GM18951 (cell line): ENCODE results near the gene SH3BP5L.
"Not testable (repeated sequence)": the region's sequence is repeated elsewhere in the genome, so short reads cannot be mapped to it uniquely, and the experiment has no call there.

ENCODE experiments used
- POLR2A ChIP-seq: IDR thresholded peaks from 4 replicates; pipeline ENCODE4 v1.6.1; 2011; ENCODE audit warnings: mild to moderate bottlenecking; ENCODE audit not compliant: insufficient read length, insufficient read depth; ENCODE audit errors: extremely low read depth
- in situ Hi-C: fragments of 300-500 bp; cut with MboI; formaldehyde crosslinking; loops from one replicate; pipeline ENCODE4 v1.12.0; 2022; ENCODE audit warnings: low sequenced_read_pairs, mixed read lengths, inconsistent platforms; ENCODE audit not compliant: unreplicated experiment

The SH3BP5L gene

DNA sequence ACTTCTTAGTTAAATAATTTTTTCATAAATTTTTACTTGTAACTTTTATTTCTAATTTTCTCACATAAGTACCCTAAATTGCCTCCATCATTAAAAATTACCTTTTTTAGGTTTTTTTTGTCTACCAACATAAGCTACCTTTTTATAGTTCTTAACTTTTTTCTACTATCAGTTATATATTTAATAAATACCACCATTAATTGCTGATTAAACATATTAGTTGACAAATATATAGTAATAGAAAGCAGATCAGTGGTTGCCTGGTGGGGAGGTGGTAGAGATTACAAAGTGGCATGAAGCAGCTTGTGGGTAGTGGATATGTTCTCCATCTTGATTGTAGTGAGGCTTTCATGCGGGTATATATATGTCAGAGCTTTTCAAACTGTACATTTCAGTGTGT, 6.1 kb upstream of the SH3BP5L start:
- TF ChIP-seq POLR2A, result no peak
- in situ Hi-C loops, result no loop called here

DNA sequence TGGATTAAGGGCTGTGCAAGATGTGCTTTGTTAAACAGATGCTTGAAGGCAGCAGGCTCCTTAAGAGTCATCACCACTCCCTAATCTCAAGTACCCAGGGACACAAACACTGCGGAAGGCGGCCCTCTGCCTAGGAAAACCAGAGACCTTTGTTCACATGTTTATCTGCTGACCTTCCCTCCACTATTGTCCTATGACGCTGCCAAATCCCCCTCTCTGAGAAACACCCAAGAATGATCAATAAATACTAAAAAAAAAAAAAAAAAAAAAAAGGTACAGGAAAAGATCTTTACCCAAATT, 5.0 kb upstream of the SH3BP5L start:
- in situ Hi-C loops, result not testable (repeated sequence)

DNA sequence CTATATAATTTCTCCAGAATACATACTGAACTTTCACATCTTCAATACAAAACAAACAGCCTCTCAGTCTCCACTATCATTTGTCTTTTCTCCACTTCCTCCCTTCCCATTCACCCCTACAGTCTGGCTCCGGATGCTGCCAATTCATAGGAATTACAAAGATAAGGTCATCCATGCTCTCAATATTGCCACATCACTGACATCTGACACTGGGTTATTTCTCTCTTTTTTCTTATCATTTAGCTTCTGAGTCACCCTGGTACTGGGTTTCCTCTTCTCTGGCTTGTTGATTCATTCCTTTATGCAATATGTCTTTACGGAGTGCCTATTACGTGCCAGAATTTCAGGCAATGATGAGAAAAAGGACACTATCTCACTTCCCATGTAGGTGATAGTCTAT, 3.1 kb upstream of the SH3BP5L start:
- TF ChIP-seq POLR2A, result no peak
- in situ Hi-C loops, result no loop called here

DNA sequence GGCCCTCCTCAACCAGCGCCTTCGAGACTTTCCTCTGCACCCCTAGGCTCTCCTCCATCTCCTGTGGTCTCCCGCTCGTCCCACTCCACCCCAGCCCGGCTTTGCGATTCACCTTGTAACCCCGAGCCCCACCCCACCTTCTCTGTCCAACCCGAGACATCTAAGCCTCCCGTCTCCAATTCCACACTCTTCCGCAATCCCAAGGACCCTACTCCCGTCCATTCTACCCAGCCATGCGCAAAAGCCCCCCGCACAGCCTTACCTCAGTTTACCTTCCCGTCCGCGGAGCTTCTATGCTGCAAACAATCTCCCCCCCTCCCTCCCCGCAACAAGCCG, 174 bp downstream of the SH3BP5L start:
- peak; percentile 6 for TF ChIP-seq POLR2A
- in situ Hi-C loops, result no loop called here

DNA sequence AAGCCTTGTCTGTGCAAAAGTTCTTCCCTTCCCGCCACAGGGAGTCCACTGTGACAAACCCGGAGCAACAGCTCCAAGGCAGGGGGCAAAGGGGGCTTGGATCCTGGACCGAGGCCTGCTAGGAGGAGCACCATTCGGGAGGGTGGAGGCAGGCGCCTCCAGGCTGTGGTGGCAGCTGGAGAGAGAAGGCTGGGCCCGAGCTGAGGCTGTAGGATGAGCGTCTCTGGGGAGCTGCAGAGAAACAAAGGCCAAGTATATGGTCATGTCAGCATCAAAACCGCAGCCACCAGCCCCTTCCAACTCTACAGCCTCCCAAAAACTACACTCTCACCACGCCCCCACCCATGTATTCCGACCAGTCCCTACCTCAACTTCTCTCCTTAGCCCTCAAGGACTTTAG, 579 bp downstream of the SH3BP5L start:
- in situ Hi-C loops, result no loop called here
- no peak for TF ChIP-seq POLR2A

DNA sequence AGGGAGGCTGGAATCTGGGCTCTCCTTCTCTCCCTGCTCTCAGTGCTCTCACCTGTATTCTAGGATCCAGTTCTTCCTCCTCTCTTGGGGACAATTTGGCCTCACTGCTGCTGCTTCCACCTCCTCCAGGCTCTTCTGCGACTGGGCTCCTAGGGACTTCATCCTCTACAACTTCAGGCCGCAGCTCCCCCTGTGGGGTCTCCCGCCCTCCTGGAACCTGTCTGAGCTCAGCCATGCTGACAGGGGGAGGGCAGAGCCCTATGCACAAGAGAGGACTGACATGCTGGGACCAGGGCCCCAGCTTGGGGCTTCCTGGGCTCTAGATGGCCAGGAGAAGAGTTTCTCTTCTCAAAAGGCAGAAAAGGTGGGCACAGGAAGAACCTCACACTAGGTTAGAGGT, 1.0 kb downstream of the SH3BP5L start:
- in situ Hi-C loops, result no loop called here
- TF ChIP-seq POLR2A, result no peak

DNA sequence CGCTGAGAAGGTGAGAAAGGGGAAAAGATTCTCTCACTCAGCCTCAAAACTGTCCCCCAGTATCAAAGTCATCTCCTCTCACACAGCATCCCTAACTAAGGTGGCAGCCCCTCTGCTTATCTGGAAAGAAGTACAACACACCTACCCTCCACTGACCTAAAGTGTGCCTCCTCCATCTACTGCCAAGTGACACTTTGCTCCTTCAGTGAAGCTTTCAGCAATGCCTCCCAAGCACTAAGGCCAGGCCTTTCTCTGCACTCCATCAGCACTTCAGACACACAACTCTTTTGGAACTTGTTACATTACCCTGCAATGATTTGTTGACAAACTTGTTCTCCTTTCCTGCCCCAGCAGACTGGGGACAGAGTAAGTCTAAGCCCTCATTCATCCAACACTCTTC, 1.4 kb downstream of the SH3BP5L start:
- in situ Hi-C loops, result no loop called here
- TF ChIP-seq POLR2A, result no peak

DNA sequence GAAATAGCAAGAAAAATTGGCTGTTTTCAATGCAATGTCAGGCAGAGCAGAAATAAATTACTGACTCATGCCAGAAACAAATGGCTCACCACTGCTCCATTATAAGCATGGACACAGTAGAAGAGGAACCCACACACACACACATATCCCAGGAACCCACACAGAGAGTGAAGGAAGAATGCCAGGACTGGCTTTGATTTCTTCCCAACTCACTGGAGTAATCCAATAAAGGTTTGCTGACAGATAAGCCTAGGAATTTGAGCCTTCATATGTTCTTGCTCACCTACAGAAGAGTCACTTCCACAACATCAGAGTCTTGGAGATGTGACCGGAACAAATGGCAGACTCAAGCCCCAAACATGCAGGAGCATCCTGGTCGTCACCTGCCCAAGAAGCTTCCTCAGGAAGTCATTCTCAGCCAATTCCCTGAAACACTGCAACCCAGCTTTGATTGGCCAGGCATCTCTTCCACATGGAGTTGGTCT, 2.2 kb downstream of the SH3BP5L start:
- in situ Hi-C loops, result no loop called here

DNA sequence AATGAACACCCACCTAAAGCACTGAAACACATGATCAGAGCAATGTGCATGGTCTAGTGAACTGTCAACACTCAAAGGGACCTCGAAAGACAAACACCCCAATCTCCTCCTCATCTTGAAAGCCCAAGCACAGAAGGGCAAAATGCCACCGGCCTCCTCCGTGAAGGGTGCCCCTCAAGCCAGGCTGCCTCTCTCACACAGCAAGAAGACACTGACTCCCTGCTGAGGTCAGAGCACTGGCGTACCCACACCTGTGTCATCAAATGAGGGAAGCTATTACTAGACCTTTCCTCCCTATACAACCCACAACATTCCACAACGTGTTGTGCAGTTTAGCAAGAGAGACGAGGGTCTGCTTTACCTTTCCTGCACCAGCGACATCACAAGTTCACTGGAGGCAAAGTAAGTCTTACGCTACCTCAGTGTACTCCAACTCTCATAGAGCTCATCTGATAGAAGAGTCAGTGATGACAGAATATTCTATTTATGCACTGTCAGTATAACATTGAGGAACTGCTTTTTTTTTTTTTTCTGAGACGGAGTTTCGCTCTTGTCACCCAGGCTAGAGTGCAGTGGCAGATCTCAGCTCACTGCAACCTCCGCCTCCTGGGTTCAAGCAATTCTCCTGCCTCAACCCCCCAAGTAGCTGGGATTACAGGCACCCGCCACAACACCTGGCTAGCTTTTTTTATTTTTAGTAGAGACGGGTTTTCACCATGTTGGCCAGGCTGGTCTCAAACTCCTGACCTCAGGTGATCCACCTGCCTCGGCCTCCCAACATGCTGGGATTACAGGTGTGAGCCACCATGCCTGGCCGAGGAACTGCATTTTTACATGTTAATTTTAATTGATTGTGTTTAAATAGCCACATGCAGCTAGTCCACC, 3.3 kb downstream of the SH3BP5L start:
- in situ Hi-C loops, result no loop called here
- no peak for TF ChIP-seq POLR2A

More for the DNA sequence above, 2.2 kb downstream of the SH3BP5L start:
- TF ChIP-seq POLR2A, result no peak

DNA sequence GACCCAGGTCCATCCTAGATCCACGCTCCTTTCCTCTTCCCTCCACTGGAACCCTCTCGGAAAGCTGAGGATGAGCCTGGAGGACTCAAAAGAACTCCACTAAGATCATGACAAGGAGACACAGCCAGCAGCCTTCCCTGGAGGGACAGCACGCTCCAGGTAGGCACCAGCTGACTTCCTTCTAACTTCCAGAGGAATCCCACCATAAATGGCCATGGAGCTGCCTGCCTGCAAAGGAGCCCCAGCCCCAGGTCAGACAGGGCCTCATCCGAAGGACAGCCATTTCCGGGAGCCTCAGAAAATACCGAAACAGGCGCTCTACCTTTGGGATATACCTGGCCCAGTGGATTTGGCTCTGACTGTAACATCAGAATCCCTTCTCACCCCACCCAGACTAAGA, 4.1 kb downstream of the SH3BP5L start:
- in situ Hi-C loops, result no loop called here
- TF ChIP-seq POLR2A, result no peak

DNA sequence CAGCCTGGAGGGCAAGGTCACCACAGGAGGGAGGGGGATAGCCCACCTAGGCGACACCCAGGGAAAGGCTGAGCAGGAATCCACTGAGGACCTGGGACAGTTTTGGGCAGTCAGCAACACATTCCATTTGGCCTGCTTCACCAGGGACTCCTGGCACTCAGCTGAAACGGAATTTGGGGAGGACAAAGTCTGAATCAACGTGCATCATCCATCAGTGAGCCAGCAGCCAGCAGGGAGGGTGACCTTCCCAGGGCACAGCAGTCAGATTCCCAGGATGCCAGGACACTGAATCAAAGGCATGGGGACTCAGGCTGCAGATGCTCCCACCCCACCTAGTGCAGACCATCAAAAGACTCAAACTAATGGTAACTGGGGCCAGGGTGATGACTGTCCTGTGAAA, 4.6 kb downstream of the SH3BP5L start:
- no peak for TF ChIP-seq POLR2A
- in situ Hi-C loops, result no loop called here

DNA sequence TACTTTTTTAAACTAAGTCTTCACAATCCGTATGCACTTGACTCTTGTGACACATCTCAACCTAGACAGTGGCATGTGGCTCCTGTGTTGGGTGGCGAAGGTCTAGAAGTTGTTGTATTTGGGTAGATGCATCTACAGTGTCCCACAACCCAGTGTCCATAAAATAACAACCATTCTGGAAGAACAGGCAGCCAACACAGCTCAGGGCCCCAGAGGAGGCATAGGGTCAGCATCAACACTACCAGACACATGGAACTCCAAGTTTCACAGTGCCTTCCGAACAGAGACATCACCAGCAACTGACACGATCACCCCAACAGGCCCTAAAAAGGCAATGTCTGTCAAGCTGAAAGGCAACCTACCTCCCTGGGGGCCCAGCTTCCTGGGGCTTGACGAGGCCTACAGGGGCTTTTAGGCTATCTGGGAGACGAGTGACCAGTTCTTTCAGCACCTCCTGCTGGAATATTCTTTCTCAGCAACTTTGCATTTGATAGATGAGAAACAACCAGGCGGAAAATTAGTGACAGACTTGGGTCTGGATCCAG, 5.6 kb downstream of the SH3BP5L start:
- no peak for TF ChIP-seq POLR2A
- in situ Hi-C loops, result no loop called here

DNA sequence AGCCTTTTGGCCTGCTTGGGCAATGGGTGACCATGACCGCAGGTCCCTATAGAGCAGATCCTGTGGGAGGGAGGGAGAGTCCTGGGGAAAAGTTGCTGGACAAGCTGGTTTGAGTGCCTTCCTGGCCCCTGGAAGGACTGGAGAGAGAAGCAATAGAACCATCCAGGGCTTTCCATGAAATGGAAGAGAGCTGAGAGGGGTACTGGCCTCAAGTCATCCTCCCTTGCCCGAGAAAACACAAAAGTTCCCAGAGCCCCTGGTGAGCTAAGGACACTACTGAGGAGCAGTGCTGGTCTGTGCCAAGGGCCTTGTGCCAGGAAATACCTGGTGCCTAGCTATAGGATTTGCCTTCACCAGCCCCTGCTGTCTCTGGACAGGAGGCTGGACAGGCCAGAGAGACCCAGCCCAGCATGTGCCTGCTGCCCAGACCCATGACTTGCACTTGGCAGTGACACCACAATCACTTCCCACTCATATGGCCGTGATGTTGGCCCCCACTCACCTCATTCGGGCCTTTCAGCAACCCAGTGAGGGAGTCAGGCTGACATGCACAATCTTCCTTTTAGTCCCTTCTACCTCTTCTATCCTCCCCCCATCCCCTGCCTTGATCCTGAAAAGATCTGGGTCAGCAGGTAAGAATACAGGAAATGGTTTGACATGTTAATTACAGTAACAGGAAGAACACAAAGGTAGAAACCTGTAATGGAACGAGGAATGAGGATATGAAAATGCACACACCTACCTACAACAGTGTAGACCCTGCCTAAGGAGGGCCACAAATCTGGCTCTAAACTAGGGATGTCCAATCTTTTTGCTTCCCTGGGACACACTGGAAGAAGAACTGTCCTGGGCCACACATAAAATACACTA, 7.0 kb downstream of the SH3BP5L start:
- TF ChIP-seq POLR2A, result no peak
- in situ Hi-C loops, result no loop called here

DNA sequence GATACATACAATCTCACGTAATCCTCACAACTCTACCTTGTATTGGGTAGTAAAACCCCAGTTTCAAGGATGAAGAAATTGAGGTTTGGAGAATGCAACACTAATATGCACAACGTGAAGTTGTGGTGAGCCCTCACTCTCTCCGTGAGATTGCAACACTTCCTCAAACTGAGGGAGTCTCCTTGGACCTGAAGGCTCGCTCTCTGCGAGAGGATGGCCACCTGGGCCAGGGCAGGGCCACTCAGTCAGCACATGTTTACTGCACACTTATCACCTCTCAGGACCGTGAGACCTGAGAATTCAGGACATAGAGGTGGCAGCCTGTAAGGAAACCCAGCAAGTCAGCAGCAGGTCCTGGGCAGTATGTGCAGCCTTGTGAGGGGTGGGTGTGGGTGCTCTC, 8.7 kb downstream of the SH3BP5L start:
- in situ Hi-C loops, result no loop called here
- no peak for TF ChIP-seq POLR2A
